ENCODE results near the gene GRM4. TPM values are rescaled to one million over a fixed set of nuclear protein-coding genes. Genes with fewer than 3 reads are reported as not detected.

The GRM4 gene
- total and polyA plus RNA-seq, 4 donors: not detected

- Histone ChIP-seq H3K9me3 (ENCODE audit: control insufficient read depth in 4 of 4, low read length in 3 of 4) (no peaks in the 10 kb centered on the region), H3K27me3 (ENCODE audit: control insufficient read depth in 4 of 4, insufficient read depth in 4 of 4, low read length in 3 of 4) (no peaks in the 10 kb centered on the region), H3K9ac (ENCODE audit: low read depth in 1 of 2, low read length in 2 of 2) (no peak overlapping the region), H3K36me3 (ENCODE audit: control insufficient read depth in 4 of 4, insufficient read depth in 3 of 4, low read depth in 1 of 4, low read length in 3 of 4) (no peaks in the 10 kb centered on the region), H3K4me3 (ENCODE audit: low read depth in 1 of 3, low read length in 3 of 3) (no peak overlapping the region), H3K27ac (ENCODE audit: low read depth in 1 of 2, low read length in 2 of 2) (no peak overlapping the region), H3K4me1 (ENCODE audit: control insufficient read depth in 4 of 4, insufficient read depth in 4 of 4, low read length in 3 of 4) (no peaks in the 10 kb centered on the region)
- DNase-seq (ENCODE audit: low spot score): no peak
- TF ChIP-seq NR2F2 (IDR thresholded peaks at IDR 0.05) (no peak), FOXA1 (IDR thresholded peaks at IDR 0.05) (no peak), EGR1 (IDR thresholded peaks at IDR 0.05; ENCODE audit: low read depth in 2 of 2) (no peak), REST (IDR thresholded peaks at IDR 0.05) (no peak), JUND (IDR thresholded peaks at IDR 0.05) (no peak), TAF1 (conservative IDR thresholded peaks at IDR 0.05) (no peak), ZBTB33 (IDR thresholded peaks at IDR 0.05) (no peak), CTCF (IDR thresholded peaks at IDR 0.05; ENCODE audit: low read depth, low read length, missing input control) (no peak), YY1 (IDR thresholded peaks at IDR 0.05) (no peak), HNF4G (IDR thresholded peaks at IDR 0.05) (no peak), RXRA (IDR thresholded peaks at IDR 0.05) (no peak), SP1 (IDR thresholded peaks at IDR 0.05) (no peak), RAD21 (IDR thresholded peaks at IDR 0.05) (no peak), ATF3 (IDR thresholded peaks at IDR 0.05) (no peak)
- 55% methylated on average over 6 of the region's 6 CpGs for WGBS
Observed at GRCh38 chr6:34110610-34111009, 35.3 kb downstream of the GRM4 start.

GRCh38 chr6:34108176-34108575, 37.7 kb downstream of the GRM4 start:
- Histone ChIP-seq H3K4me1 (ENCODE audit: control insufficient read depth in 4 of 4, insufficient read depth in 4 of 4, low read length in 3 of 4) (no peaks in the 10 kb centered on the region), H3K9me3 (ENCODE audit: control insufficient read depth in 4 of 4, low read length in 3 of 4) (no peaks in the 10 kb centered on the region), H3K36me3 (ENCODE audit: control insufficient read depth in 4 of 4, insufficient read depth in 3 of 4, low read depth in 1 of 4, low read length in 3 of 4) (no peaks in the 10 kb centered on the region), H3K9ac (ENCODE audit: low read depth in 1 of 2, low read length in 2 of 2) (no peak overlapping the region), H3K4me3 (ENCODE audit: low read depth in 1 of 3, low read length in 3 of 3) (no peak overlapping the region), H3K27me3 (ENCODE audit: control insufficient read depth in 4 of 4, insufficient read depth in 4 of 4, low read length in 3 of 4) (no peaks in the 10 kb centered on the region), H3K27ac (ENCODE audit: low read depth in 1 of 2, low read length in 2 of 2) (no peak overlapping the region)
- no peak for DNase-seq (ENCODE audit: low spot score)
- 84% methylated on average over 9 of the region's 9 CpGs for WGBS
- TF ChIP-seq YY1 (IDR thresholded peaks at IDR 0.05): no peak
- TF ChIP-seq RAD21 (IDR thresholded peaks at IDR 0.05): no peak
- TF ChIP-seq EGR1 (IDR thresholded peaks at IDR 0.05; ENCODE audit: low read depth in 2 of 2): no peak
- TF ChIP-seq GABPA (IDR thresholded peaks at IDR 0.05 in 1 of 2, conservative IDR thresholded peaks at IDR 0.05 in 1 of 2): no peak
- no peak for TF ChIP-seq MAX (IDR thresholded peaks at IDR 0.05)
- no peak for TF ChIP-seq ATF3 (IDR thresholded peaks at IDR 0.05)
- no peak for TF ChIP-seq NR2F2 (IDR thresholded peaks at IDR 0.05)
- TF ChIP-seq FOXA2 (IDR thresholded peaks at IDR 0.05): no peak
- no peak for TF ChIP-seq RXRA (IDR thresholded peaks at IDR 0.05)
- no peak for TF ChIP-seq JUND (IDR thresholded peaks at IDR 0.05)
- no peak for TF ChIP-seq CTCF (IDR thresholded peaks at IDR 0.05; ENCODE audit: low read depth, low read length, missing input control)
- TF ChIP-seq SP1 (IDR thresholded peaks at IDR 0.05): no peak
- TF ChIP-seq TAF1 (conservative IDR thresholded peaks at IDR 0.05): no peak
- TF ChIP-seq FOXA1 (IDR thresholded peaks at IDR 0.05): no peak
- no peak for TF ChIP-seq HNF4G (IDR thresholded peaks at IDR 0.05)
- no peak for TF ChIP-seq REST (IDR thresholded peaks at IDR 0.05)
